Muscle layer of colon (tissue), 2 donors: ENCODE data around the gene SPDYC.

Source experiments
- H3K27ac ChIP-seq: one replicate; pipeline ENCODE4 v1.7.0; 2013; ENCODE audit warnings: low read depth, mild to moderate bottlenecking, low read length, moderate library complexity
- H3K27me3 ChIP-seq, 2 donors: one replicate each; pipeline ENCODE4 v1.7.0; 2013; ENCODE audit warnings: low read length in 2 of 2, mild to moderate bottlenecking in 2 of 2; ENCODE audit not compliant: insufficient read depth in 2 of 2, control insufficient read depth in 1 of 2
- H3K36me3 ChIP-seq: one replicate; pipeline ENCODE4 v1.7.0; 2013; ENCODE audit warnings: mild to moderate bottlenecking, low read length; ENCODE audit not compliant: insufficient read depth
- H3K4me1 ChIP-seq: one replicate; pipeline ENCODE4 v1.7.0; 2013; ENCODE audit warnings: mild to moderate bottlenecking, low read length; ENCODE audit not compliant: insufficient read depth
- H3K4me3 ChIP-seq, 2 donors: one replicate each; pipeline ENCODE4 v1.7.0; 2013; ENCODE audit warnings: low read length in 2 of 2, low read depth in 1 of 2, mild to moderate bottlenecking in 1 of 2, moderate library complexity in 1 of 2
- H3K9ac ChIP-seq: one replicate; pipeline ENCODE4 v1.7.0; 2013; ENCODE audit warnings: low read length
- H3K9me3 ChIP-seq: one replicate; pipeline ENCODE4 v1.7.0; 2013; ENCODE audit warnings: mild to moderate bottlenecking, low read length
- donor health status: abdominal sarcoma.
- donor health status: Adenocarcinoma of cecum.

Gene SPDYC

DNA sequence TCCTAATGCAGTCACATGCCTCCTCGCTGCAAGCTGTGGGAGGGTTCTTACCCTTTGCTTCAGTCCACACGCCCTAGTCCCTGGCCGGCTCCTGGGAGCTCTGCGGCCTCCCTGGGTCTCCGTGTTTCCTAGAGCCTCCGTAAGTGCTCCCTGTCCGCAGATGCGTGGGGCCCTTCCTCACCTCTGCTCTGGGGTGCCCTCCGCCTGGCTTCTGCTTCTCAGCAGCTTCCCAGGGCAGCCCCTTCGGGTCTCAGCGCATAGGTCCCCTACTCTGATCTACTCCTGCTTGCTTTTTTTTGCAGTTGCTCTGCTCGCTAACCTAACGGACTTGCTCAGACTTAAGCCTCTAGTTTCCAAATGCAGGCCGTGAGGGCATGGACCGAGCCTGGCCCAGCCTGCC is 34.1 kb downstream of the SPDYC start:
- H3K9me3 ChIP-seq, result no peaks in the 10 kb centered on the region
- H3K27ac ChIP-seq, result no peak overlapping the region
- H3K36me3 ChIP-seq, result peaks cover 33% of the 10 kb centered on the region

DNA sequence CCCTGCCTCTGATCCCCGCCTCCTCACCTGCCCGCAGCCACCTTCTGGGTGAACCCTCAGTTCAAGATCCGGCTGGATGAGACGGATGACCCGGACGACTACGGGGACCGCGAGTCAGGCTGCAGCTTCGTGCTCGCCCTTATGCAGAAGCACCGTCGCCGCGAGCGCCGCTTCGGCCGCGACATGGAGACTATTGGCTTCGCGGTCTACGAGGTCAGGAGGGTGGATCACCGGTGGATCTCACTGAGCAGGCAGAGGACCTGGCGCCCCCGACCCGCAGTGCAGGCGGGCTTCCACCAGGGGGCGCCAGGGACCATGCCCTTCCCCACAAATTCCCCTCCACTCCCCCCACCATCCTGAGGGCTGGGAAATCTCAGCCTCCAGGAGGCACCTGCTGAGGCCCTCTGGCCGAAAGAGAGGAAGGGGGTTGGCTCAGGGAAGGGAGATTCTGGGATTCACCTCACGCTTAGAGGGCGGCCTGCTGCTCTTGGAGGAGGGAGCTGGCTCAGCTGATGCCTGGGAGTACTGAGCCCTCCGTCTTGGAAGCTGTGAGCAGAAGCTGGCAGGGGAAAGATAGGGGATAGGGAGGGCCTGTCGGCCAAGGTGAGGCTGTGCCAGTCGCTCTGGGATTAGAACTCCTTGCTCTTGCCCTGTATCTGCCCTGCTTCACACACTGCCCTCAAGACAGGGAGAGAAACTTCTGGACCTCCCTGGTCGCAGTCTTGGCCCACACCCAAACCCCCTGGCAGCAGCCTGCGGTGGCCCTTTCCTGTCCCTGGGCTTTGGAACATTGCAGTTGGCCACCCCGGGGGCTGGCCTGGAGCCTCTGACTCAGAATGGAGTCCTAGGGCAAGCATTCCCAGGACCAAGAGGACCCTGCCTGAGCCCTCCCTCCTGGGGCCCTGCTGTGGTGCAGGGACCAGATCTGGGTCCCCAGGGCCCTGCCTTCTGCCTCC is 34.9 kb downstream of the SPDYC start:
- H3K9ac ChIP-seq, result no peak overlapping the region
- no peak overlapping the region for H3K4me3 ChIP-seq
- H3K27ac ChIP-seq, result no peak overlapping the region
- no peaks in the 10 kb centered on the region for H3K4me1 ChIP-seq
- H3K27me3 ChIP-seq, result no peaks in the 10 kb centered on the region
- peaks cover 41% of the 10 kb centered on the region for H3K36me3 ChIP-seq
- no peaks in the 10 kb centered on the region for H3K9me3 ChIP-seq

More for the DNA sequence above, 34.1 kb downstream of the SPDYC start:
- H3K4me3 ChIP-seq, result no peak overlapping the region
- H3K9ac ChIP-seq, result no peak overlapping the region
- no peaks in the 10 kb centered on the region for H3K4me1 ChIP-seq
- no peaks in the 10 kb centered on the region for H3K27me3 ChIP-seq

DNA sequence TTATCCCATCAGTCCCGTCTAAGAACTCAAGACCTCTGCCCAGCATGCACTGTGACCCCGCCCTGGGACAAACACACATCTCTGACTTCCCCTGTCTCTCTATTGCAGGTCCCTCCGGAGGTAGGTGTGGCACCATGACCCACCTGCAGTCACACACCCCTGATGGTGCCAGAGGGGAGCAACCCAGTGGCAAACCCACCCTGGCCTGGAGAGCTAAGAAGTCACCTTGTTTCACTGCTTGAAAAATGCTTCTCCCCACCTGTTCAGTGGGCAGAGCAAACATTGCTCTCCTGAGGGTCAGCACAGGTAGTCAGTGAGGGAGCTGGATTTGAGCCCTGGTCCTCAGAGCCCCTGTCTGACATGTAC is 35.6 kb downstream of the SPDYC start:
- no peaks in the 10 kb centered on the region for H3K27me3 ChIP-seq
- H3K4me3 ChIP-seq, result no peak overlapping the region
- H3K9me3 ChIP-seq, result no peaks in the 10 kb centered on the region
- H3K4me1 ChIP-seq, result no peaks in the 10 kb centered on the region
- H3K27ac ChIP-seq, result no peak overlapping the region
- H3K36me3 ChIP-seq, result peaks cover 48% of the 10 kb centered on the region
- H3K9ac ChIP-seq, result no peak overlapping the region

DNA sequence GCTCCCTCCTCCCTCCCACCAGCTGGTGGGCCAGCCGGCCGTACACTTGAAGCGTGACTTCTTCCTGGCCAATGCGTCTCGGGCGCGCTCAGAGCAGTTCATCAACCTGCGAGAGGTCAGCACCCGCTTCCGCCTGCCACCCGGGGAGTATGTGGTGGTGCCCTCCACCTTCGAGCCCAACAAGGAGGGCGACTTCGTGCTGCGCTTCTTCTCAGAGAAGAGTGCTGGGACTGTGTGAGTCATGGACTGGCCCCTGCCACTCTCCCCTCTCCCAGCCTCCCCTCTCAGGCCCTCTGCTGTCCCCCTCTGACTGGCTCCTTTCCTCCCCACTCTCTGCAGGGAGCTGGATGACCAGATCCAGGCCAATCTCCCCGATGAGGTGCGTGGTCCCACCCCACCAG is 36.4 kb downstream of the SPDYC start:
- no peaks in the 10 kb centered on the region for H3K4me1 ChIP-seq
- peaks cover 56% of the 10 kb centered on the region for H3K36me3 ChIP-seq
- H3K9ac ChIP-seq, result no peak overlapping the region
- no peak overlapping the region for H3K27ac ChIP-seq
- H3K4me3 ChIP-seq, result no peak overlapping the region
- no peaks in the 10 kb centered on the region for H3K9me3 ChIP-seq
- no peaks in the 10 kb centered on the region for H3K27me3 ChIP-seq

DNA sequence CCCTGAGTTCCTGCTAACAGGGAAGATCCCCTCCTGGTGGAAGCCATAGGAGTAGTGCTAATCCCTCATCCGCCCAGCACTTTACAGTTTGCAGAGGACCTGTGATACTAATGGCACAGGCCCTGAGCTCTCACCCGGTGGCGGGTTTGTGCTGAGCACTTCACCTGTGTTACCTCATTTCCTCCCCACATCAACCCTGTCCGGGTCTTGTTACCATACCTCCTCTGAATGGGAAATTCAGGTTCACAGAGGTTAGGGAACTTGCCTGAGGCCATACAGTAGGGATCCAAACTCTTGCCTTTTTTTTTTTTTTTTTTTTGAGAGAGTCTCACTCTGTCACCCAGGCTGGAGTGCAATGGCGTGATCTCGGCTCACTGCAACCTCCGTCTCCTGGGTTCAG is 36.9 kb downstream of the SPDYC start:
- H3K4me3 ChIP-seq, result no peak overlapping the region
- H3K9ac ChIP-seq, result no peak overlapping the region
- H3K9me3 ChIP-seq, result no peaks in the 10 kb centered on the region
- H3K4me1 ChIP-seq, result no peaks in the 10 kb centered on the region
- peaks cover 58% of the 10 kb centered on the region for H3K36me3 ChIP-seq
- no peaks in the 10 kb centered on the region for H3K27me3 ChIP-seq
- no peak overlapping the region for H3K27ac ChIP-seq

DNA sequence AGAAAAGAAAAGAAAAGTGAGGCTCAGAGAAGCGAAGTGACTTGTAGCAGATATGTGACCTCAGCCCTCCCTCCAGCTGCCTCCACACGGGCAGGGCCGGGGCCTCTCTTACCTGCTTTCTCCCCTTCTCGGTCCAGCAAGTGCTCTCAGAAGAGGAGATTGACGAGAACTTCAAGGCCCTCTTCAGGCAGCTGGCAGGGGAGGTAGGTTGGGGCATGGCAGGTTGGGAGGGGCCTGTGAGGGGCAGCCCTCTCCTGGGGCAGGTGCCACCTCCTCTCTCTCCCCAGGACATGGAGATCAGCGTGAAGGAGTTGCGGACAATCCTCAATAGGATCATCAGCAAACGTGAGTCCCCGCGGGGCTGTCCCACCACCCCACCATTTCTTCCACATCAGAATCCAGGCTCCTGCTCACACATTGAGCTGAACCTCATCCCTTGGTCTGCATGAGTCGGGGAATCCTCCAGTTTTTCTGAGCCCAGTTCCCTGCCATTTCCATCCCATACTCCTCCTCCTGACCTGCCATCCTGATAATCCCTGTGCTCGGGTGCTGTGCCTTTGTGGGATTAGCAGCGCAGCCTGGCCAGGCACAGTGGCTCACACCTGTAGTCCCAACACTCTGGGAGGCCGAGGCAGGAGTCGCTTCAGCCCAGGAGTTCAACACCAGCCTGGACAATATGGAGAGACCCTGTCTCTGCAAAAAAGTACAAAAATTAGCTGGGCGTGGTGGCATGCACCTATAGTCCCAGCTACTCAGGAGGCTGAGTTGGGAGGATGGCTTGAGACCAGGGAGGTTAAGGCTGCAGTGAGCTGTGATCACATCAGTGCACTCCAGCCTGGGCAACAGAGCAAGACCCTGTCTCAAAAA is 38.1 kb downstream of the SPDYC start:
- no peak overlapping the region for H3K9ac ChIP-seq
- no peaks in the 10 kb centered on the region for H3K27me3 ChIP-seq
- H3K4me3 ChIP-seq, result no peak overlapping the region
- peaks cover 58% of the 10 kb centered on the region for H3K36me3 ChIP-seq
- no peaks in the 10 kb centered on the region for H3K4me1 ChIP-seq
- no peak overlapping the region for H3K27ac ChIP-seq
- no peaks in the 10 kb centered on the region for H3K9me3 ChIP-seq

DNA sequence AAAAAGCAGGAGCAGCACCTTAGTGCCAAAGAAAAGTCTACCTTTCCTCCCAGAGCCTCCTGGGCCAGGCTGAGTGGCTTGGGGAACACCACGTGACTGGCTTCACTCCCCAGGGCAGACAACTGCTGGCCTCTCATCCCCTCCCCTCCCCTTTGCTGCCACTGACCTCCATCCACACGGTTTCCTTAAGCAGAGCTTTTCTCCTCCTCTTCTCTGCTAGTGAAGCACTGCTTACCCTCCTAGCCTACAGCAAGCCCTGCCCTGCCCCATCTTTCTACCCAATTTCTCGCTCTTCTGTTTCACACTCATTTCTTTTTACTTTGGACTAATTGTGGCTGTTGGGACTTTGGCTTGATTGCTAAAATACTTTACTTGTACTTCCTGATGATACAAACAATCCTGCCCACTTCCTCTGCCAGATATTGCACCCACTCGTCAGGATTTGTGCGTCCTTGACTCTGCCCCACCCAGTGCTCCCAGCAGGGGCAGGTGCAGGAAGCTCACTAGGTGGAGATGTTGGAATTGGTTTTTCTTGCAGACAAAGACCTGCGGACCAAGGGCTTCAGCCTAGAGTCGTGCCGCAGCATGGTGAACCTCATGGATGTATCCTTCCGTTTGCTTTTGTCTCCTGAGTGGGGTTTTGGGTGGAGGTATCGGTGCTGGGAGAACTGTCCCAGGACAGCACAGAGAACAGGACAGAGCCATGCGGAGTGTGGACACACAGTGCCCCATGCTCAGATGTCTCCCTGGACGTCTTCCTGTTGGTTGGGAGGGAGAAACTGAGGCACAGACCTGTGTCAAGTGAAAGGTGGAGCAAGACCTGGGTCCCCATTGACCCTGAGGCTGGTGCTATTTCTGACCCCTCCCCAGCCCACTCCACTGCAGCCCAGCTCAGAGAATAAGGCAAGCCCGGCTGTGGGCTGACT is 39.0 kb downstream of the SPDYC start:
- Histone ChIP-seq H3K36me3 (peaks cover 58% of the 10 kb centered on the region), H3K9ac (no peak overlapping the region), H3K27me3 (no peaks in the 10 kb centered on the region), H3K9me3 (no peaks in the 10 kb centered on the region), H3K27ac (no peak overlapping the region), H3K4me3 (no peak overlapping the region), H3K4me1 (peaks cover 3% of the 10 kb centered on the region)

DNA sequence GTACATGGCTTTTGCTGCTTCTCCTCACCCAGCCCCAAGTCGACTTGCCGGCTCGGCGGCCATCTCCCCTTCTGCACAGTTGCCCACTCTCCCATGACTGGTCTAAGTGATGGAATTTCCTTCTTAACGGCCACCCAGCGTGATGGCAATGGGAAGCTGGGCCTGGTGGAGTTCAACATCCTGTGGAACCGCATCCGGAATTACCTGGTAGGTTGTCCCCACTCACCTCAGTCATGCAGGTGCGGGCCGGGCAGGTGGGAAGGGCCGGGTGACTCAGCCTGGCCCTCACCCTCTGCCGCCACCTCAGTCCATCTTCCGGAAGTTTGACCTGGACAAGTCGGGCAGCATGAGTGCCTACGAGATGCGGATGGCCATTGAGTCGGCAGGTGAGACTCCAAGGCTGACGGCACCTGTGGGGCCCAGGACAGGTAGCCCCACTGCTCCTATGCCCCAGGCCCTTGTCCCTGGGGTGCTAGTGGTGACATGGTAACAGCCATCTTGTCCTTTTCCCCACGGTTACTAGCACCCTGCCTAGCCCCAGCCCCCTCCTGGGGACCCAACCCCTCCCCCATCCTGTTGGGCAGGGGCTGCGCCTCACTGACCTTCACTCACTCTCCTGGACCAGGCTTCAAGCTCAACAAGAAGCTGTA is 39.8 kb downstream of the SPDYC start:
- no peaks in the 10 kb centered on the region for H3K27me3 ChIP-seq
- no peak overlapping the region for H3K9ac ChIP-seq
- peaks cover 58% of the 10 kb centered on the region for H3K36me3 ChIP-seq
- H3K4me1 ChIP-seq, result peaks cover 3% of the 10 kb centered on the region
- H3K9me3 ChIP-seq, result no peaks in the 10 kb centered on the region
- no peak overlapping the region for H3K27ac ChIP-seq
- no peak overlapping the region for H3K4me3 ChIP-seq

DNA sequence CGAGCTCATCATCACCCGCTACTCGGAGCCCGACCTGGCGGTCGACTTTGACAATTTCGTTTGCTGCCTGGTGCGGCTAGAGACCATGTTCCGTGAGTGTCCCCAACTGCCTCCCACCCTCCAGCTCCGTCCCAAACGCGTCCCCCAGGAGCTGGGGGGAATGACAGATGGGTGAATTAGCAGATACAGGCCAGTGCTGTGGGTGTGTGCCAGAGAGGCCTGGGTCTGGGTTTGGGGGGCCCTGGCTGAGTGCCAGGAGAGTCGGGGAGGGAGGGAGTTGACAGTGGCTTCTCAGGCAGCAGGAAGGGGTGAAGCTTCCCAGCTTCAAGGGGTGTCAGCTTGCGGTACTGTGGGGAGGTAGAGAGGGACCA is 40.3 kb downstream of the SPDYC start:
- Histone ChIP-seq H3K4me3 (no peak overlapping the region), H3K27ac (no peak overlapping the region), H3K27me3 (no peaks in the 10 kb centered on the region), H3K36me3 (peaks cover 54% of the 10 kb centered on the region), H3K9me3 (no peaks in the 10 kb centered on the region), H3K9ac (no peak overlapping the region), H3K4me1 (peaks cover 3% of the 10 kb centered on the region)

DNA sequence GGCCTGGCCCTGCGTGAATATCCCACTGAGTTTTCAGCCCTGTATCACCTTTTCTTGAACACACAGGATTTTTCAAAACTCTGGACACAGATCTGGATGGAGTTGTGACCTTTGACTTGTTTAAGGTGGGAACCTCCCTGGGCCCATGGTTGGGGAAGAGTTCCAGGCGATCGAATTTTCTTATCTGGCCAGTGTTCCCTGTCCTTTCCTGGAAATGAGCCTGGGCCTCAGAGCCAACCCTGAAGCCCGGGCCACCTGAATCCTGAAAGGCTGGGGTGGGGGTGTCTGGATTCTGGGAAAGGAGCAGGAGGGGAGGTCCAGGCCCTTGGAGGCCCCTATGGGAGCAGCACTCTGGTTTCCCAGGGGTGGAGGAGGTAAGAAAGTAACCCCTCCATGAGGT is 40.7 kb downstream of the SPDYC start:
- H3K4me3 ChIP-seq, result no peak overlapping the region
- no peak overlapping the region for H3K27ac ChIP-seq
- peaks cover 50% of the 10 kb centered on the region for H3K36me3 ChIP-seq
- H3K9me3 ChIP-seq, result no peaks in the 10 kb centered on the region
- H3K27me3 ChIP-seq, result no peaks in the 10 kb centered on the region
- H3K4me1 ChIP-seq, result peaks cover 3% of the 10 kb centered on the region
- no peak overlapping the region for H3K9ac ChIP-seq
